ENCODE data around the gene PEAK3.

Gene PEAK3

GRCh38 chr19:2235381-2236063 is 46.5 kb downstream of the PEAK3 start:
- no peak for DNase-seq

GRCh38 chr19:2234996-2235380 is 47.0 kb downstream of the PEAK3 start:
- no peak for DNase-seq

DNA sequence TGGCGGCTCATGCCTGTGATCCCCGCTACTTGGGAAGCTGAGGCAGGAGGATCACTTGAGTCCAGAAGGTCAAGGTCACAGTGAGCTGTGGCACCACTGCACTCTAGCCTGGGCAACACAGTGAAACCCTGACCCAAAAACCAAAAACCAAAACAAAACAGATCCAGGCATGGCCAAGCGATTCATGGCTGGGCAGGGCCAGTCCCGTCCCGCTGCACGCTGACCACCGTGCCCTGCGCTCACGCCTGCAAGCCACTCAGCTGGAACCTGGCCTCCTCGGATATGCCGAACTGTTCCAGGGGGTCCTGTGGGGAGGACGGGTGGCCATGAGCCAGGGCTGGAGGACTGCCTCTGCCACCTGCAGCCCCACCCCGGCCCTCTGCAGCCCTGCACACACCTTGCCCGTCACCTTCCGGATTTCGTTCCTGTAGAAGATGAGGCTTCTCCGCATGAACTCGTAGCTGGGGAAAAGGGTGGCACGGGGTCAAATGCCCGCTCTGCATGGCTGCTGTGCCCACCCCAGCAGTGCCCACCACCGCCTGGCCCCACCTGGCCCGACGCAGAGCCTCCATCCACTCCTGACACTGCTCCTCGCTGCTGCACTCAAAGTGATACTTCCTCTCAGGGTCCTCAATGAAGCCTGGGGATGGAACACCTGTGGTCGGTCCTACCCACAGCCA is 48.2 kb downstream of the PEAK3 start:
- no peak for DNase-seq

- DNase-seq: no peak
Observed at GRCh38 chr19:2232286-2233151, 49.5 kb downstream of the PEAK3 start.

DNA sequence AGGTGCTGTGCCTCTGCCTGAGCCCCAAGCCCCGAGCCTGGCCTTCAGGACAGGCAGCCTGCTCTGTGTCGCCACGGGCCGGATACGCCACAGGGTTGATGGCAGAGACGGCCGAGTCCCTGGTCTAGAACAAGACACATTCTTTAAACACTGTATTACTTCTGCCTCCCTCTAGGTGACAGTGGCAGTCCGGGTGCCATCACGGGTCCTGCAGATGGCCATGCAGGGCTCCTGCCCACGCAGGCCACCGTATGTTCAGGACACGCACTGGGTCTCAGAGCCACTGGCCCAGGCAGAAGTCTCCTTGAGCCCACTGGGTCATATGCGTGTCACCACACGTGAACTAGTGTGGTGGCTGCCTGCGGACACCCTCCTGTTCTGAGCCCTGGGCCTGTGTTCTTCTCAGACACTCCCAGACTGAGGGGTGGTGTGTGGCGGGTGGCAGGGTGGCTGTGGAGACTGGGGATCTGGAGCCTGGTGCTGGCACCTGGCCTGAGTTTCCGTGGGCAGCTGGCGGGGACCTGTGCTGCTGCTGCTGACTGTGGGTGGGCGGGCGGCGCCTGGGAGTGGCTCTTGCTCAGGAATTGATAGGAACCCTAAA is 50.3 kb downstream of the PEAK3 start:
- peak in 1 of 2 donors; percentile 34 for DNase-seq

DNA sequence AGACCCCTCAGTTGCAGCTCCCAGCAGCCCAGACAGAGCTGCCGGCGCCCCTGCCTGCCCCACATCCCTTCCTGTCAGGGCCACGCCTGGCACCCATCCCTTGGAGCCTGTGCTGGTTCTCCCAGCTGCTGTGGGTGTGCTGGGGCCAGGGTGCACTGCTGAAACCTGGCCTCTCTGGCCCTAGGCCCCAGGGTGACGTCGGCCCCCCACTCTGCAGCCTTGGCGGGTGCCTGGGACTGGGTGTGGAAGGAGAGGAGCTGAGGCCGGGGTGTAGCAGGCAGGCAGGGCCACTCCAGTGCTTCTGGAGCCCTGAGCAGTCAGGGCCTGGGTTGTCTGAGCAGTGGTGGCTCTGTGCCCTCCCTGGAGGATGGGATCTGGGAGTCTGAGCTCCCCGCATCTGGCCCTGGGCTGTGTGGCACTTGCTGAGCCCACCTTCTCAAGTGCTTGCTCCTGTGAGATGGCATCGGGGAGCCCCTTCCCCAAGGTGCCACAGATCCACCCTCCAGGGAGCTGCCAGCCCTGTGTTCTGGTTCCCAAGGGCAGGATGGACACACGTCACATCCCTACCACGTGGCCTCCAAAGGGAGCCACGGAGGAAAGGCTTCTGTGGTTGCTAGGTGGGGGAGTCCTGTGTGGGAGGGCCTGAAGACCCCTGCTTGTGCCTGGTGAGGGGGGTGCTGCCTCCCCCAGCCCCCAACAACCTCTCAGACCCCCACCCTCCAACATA is 51.0 kb downstream of the PEAK3 start:
- no peak for DNase-seq

DNA sequence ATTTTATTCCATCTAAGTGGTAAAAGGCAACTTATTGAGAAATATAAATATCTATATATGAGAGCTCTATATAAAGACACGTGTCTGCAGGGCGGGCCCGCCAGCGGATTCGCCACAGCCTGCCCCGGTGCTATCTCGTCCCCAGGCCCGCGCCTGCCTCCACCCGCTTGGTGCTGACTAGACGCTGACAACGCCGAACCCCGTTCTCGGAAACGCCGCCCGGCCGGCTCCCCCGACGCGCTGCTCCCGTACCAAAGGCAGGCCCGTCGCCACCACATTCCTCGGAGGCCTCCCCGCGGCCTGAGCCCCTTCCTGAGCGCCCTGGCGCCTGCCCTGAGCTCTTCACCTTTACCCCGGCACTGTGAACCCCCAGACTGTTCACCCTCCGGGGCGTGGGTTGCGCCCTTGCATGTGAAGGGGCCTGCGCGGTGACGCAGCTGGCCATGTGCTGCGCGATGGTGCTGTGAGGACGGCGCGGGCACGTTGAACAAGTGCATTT is 51.9 kb downstream of the PEAK3 start:
- no peak for DNase-seq

DNA sequence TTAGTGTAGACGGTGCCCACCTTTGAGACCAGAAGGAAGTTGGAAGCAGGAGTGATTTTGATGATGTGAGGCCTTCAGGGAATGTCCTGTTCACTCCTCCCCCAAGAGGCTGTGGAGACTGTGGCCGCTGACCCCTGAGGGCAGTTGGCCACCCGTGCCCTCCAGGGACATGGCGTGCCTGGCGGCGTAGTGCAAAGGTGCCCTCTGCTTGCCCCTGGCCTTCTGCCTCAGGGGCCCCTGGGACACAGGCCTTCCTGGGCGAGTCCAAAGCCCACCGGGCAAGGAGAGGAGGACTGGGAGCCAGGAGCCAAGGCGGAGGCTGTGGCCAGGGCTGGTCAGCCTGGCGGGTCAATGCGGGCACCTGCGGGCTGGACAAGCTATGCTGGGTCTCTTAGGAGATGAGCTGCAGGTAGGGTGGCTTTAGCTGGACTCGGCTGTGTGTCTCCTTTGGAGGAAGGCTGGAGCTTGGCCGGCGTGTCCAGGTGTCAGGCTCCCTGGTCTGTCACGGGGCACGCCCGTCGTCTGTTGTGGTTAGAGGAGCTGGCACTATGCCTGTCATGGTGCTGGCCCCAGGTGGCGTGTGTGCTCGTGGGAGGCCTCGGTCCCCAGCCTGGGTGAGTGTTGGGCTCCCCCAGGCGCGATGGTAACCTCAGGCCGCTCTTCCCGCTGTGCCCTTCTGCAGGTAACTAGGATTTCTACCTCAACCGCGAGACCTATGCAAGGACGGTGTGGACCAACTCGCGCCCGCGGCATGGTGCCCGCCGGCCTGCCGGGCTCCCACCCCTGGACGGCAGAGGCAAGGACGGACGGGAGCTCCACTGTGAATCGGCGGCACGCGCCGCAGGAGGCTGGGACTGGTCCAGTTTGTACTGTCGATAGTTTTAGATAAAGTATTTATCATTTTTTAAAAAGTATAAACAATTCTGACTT is 52.6 kb downstream of the PEAK3 start:
- DNase-seq: no peak

GRCh38 chr19:2228157-2229030 is 53.6 kb downstream of the PEAK3 start:
- DNase-seq: no peak

- DNase-seq: no peak
Observed at GRCh38 chr19:2227415-2228156, 54.4 kb downstream of the PEAK3 start.

- no peak for DNase-seq
Observed at GRCh38 chr19:2226840-2227360, 55.1 kb downstream of the PEAK3 start.

- no peak for DNase-seq
Observed at GRCh38 chr19:2226051-2226839, 55.7 kb downstream of the PEAK3 start.

DNA sequence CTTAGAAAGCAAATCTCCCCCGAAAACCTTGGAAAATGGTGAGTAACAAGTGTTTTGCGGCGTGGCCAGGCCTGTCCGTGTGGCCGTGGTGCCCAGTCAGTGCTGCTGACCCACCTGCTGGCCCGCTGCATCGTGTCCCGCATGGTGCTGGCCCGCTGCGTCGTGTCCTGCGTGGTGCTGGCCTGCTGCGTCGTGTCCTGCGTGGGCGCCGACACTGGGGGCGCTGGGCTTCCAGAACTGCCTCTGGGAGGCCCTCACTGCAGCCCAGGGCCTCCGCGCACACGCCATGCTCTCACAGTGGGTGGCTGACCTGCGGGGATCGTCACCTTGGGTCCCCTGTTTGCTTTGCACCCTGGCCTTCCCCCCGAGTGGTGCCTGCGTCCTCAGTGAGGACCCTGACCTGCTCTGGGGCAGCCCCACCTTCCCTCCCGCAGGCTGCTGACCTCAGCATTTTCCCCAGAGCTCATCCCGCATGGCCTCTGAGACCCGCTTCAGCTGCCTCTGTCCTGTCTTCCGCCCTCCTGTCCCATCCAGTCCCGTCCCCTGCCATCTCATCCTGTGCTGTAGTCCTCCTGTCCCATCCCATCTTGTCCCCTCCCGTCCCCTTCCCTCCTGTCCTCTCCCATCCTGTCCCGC is 56.4 kb downstream of the PEAK3 start:
- no peak for DNase-seq

- no peak for DNase-seq
Observed at GRCh38 chr19:2224754-2225349, 57.1 kb downstream of the PEAK3 start.

Measured in stimulated activated CD4-positive, alpha-beta T cell treated with anti-CD3 and anti-CD28 coated beads, Interleukin-2, amount 100 ng/mL, for 24 hours (primary cell).